Body of pancreas (tissue), 4 donors: Measurements from ENCODE around the gene CGNL1. TPM values are rescaled to one million over a fixed set of nuclear protein-coding genes. Genes with fewer than 3 reads are reported as not detected.

ENCODE experiments used
- ATAC-seq: fragments of 150-250 bp; one replicate; pipeline ENCODE4 v1.9.1; 2016
- DNase-seq, 4 donors: peaks; one replicate each; pipeline ENCODE4 v3.0.0-alpha.2; 2019
- H3K27ac ChIP-seq, 4 donors: fragments of 200-600 bp; sonication (generic); 1 replicate in 3 of 4; 2 replicates in 1 of 4; pipeline versions ENCODE4 v1.5.1 to v1.6.1; 2016 to 2019; ENCODE audit warnings: mild to moderate bottlenecking in 1 of 4, mixed read lengths in 1 of 4, moderate library complexity in 1 of 4
- H3K27me3 ChIP-seq, 2 donors: fragments of 200-600 bp; sonication (generic); one replicate each; pipeline ENCODE4 v1.6.0; 2016; ENCODE audit warnings: mild to moderate bottlenecking in 1 of 2
- H3K36me3 ChIP-seq, 2 donors: fragments of 200-600 bp; sonication (generic); replicated peaks in 1 of 2; 2 replicates each; pipeline ENCODE4 v1.5.1; 2016; ENCODE audit warnings: low read depth in 2 of 2; ENCODE audit not compliant: insufficient read depth in 1 of 2
- H3K4me1 ChIP-seq: fragments of 200-600 bp; sonication (generic); one replicate; pipeline ENCODE4 v1.6.0; 2016
- H3K4me3 ChIP-seq, 2 donors: fragments of 200-600 bp; sonication (generic); 1 replicate in 1 of 2; 2 replicates in 1 of 2; pipeline ENCODE4 v1.5.1; 2016 to 2019
- H3K9me3 ChIP-seq, 3 donors: fragments of 200-600 bp; sonication (generic); 1 replicate in 2 of 3; 2 replicates in 1 of 3; pipeline ENCODE4 v1.5.1; 2016
- CTCF ChIP-seq, 7 experiments: fragments of 450-650 bp in 4 of 7; fragments of 200-600 bp in 3 of 7; sonication (generic) in 3 of 7; IDR thresholded peaks; one replicate each; pipeline ENCODE4 v1.5.1; 2016 to 2019; ENCODE audit warnings: antibody characterized with exemption in 7 of 7
- POLR2A ChIP-seq, 3 donors: fragments of 450-650 bp; IDR thresholded peaks; one replicate each; pipeline ENCODE4 v1.6.1; 2016; ENCODE audit warnings: antibody characterized with exemption in 3 of 3, mild to moderate bottlenecking in 2 of 3
- WGBS, 2 donors: methylation state at CpG; one replicate each; pipeline ENCODE4 v1.1.5; 2017; 5-methylcytosine and 5-hydroxymethylcytosine counted together
- intact Hi-C: fragments of 100-400 bp; cut with DNase I; formaldehyde crosslinking; loops from one replicate; pipeline ENCODE4 v1.15.1; 2023
- total RNA-seq, 2 donors: library from RNA; depleted of rRNA; stranded (reverse); fragments of >200 nt; gene quantifications; one replicate each; pipeline ENCODE4 v1.1.0, GENCODE V29; 2016

Gene CGNL1
- total RNA-seq, 2 donors from 2014 or later, result 24.7 to 30.6 TPM

- Histone ChIP-seq H3K36me3 (no peaks in the 10 kb centered on the region), H3K9me3 (no peaks in the 10 kb centered on the region), H3K27ac (no peak overlapping the region), H3K4me1 (peaks cover 6% of the 10 kb centered on the region), H3K4me3 (no peak overlapping the region), H3K27me3 (no peaks in the 10 kb centered on the region)
- no peak for DNase-seq
- intact Hi-C loops, result no loop called here
- ATAC-seq, result no peak
- WGBS, 2 donors, result 97 to 100% methylated on average over 1 of the region's 1 CpG
- TF ChIP-seq CTCF (IDR thresholded peaks at IDR 0.05), result no peak
- no peak for TF ChIP-seq POLR2A (IDR thresholded peaks at IDR 0.05)
Measured at GRCh38 chr15:57401546-57401945, 25.2 kb downstream of the CGNL1 start.

DNA sequence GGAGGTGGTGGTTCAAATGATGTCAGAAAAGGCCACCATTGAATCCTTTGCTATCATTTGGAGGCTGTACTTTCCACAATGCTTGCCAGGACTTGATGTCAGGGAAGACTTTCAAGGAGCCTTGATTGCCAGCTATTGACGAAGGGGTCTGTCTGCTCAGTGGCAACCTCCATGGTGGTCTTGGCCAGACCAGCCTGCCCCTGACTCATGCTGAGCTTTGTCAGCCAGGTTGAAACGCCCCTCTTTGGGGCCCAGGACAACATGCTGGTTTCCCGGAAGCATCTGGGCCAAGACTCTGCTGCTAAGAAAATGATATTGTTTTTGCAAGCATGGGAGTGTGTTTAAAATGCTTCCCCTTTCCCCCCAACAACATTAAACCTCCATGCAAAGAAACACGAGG lies 26.7 kb downstream of the CGNL1 start:
- H3K9me3 ChIP-seq, result no peaks in the 10 kb centered on the region
- peaks cover 6% of the 10 kb centered on the region for H3K4me1 ChIP-seq
- no peak for ATAC-seq
- no peak overlapping the region for H3K4me3 ChIP-seq
- H3K36me3 ChIP-seq, result no peaks in the 10 kb centered on the region
- H3K27me3 ChIP-seq, result no peaks in the 10 kb centered on the region
- intact Hi-C loops, result no loop called here
- DNase-seq, result no peak
- H3K27ac ChIP-seq, result no peak overlapping the region
- TF ChIP-seq POLR2A (IDR thresholded peaks at IDR 0.05) (no peak), CTCF (IDR thresholded peaks at IDR 0.05) (no peak)
- WGBS, 2 donors, result 53 to 61% methylated on average over 4 of the region's 4 CpGs

GRCh38 chr15:57403566-57404325 lies 27.4 kb downstream of the CGNL1 start:
- WGBS, 2 donors, result 77 to 88% methylated on average over 5 of the region's 5 CpGs
- Histone ChIP-seq H3K9me3 (no peaks in the 10 kb centered on the region), H3K27me3 (no peaks in the 10 kb centered on the region), H3K27ac (no peak overlapping the region), H3K4me3 (no peak overlapping the region), H3K4me1 (peaks cover 6% of the 10 kb centered on the region), H3K36me3 (no peaks in the 10 kb centered on the region)
- ATAC-seq (no peak), DNase-seq (no peak)
- TF ChIP-seq POLR2A (IDR thresholded peaks at IDR 0.05), result no peak
- TF ChIP-seq CTCF (IDR thresholded peaks at IDR 0.05), result no peak
- intact Hi-C loops, result no loop called here

DNA sequence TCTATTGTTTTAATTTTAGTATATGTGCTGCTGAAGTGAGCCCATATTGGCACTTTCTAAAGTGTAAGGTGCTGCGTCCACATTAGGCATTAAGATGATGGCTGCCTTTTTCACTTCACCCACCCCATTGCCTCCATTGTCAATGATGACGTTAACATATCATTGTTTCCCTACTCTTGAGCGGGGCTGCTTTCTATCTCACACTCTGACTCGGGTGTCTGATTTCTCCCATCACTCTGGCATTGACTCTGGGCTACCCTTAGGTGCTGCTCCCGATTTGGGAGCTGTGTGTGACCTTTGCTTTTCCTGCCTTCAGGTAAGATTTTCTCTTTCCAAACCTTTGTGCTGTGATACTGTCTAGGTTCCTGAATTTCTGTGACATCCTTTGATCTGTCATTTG lies 28.8 kb downstream of the CGNL1 start:
- ATAC-seq, result no peak
- TF ChIP-seq CTCF (IDR thresholded peaks at IDR 0.05), result no peak
- no peak for TF ChIP-seq POLR2A (IDR thresholded peaks at IDR 0.05)

More for the DNA sequence above, 28.8 kb downstream of the CGNL1 start:
- no peaks in the 10 kb centered on the region for H3K9me3 ChIP-seq
- DNase-seq, result no peak
- no peak overlapping the region for H3K4me3 ChIP-seq
- no peak overlapping the region for H3K27ac ChIP-seq
- peaks cover 6% of the 10 kb centered on the region for H3K4me1 ChIP-seq
- H3K27me3 ChIP-seq, result no peaks in the 10 kb centered on the region
- 62% methylated on average over 5 of the region's 5 CpGs for WGBS, 2 donors
- intact Hi-C loops, result no loop called here
- no peaks in the 10 kb centered on the region for H3K36me3 ChIP-seq
